GM19438 (cell line): ENCODE data around the gene ZNF469.

Experiments
- ATAC-seq: cut with Tn5 transposase; IDR thresholded peaks from one replicate; pipeline ENCODE4 v1.9.1; 2021; ENCODE audit warnings: low read depth; ENCODE audit not compliant: unreplicated experiment

Gene ZNF469

DNA sequence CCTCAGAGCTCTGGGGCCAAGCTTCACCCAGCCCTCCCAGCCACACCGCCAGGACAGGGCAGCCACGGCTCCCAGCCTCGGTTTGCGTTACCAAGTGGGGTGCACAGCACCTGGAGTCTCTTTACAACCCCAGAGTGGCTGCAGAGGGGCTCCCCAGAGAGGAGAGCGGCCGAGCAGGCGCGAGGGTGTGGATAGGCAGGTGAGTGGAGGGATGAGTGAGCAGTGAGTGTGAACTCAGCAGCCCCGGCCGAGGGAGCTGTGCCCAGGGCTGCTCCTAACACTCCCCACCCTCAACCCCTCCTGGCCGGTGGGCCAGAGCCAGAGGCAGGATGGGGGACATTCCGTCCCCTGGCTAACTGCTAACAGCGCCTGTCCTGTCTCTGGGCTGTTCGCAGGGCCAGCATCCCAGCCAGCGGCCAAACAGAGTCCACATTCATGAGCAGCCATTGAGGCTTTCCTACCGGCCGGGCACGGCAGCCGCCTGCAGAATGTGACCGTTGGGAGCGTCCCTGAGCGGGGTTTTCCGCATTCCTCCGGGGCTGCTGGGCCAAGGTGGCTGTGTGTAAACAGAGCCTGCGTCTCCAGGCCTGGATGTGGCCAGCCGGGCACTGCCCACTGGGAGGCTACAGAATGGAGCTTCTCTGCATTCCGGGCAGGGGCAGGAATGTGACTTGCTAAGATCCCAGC lies 5.3 kb downstream of the ZNF469 start:
- no peak for ATAC-seq

DNA sequence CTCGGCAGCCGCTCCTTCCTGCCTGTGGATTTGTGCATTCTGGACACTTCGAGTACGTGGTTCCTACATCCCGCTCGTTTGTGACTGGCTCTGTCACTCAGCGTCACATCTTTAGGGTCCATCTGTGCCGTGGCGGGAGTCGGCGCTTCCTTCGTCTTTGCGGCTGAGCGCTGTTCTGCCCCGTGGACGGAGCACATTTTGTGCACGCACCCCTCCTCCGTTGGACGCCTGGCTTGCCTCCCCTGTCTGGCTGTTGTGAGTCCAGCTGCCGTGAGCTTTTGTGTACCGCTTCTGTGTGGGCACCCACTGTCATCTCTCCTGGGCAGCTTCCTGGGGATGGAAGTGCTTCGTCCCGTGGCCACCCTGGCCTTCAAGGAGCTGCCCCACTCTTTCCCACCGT lies 6.4 kb downstream of the ZNF469 start:
- ATAC-seq = no peak

DNA sequence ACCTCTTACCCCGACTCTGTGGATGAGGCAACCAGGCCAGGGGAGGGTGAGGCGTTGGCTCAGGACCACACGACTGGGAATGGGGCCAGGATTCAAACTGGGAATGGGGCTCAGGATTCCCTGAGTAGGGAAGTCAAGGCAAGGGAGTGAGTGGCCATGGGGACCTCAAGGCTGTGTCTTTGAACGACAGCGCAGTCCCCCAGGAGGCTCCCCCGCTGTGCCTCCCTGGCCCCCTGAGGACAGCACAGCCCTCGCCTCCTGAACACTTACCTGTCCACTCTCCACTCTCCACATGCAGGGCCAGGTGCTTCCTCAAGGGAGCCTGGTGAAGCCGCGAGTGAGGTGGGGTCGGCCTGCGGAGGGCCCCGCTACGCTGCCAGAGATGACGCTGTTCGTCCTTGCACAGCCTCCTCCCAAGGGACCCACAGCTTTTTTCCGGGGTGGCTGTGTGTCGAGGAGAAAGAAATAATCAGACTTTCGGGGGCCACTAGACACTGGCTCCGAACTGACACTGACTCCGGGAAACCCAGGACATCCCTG lies 6.9 kb downstream of the ZNF469 start:
- ATAC-seq = no peak

DNA sequence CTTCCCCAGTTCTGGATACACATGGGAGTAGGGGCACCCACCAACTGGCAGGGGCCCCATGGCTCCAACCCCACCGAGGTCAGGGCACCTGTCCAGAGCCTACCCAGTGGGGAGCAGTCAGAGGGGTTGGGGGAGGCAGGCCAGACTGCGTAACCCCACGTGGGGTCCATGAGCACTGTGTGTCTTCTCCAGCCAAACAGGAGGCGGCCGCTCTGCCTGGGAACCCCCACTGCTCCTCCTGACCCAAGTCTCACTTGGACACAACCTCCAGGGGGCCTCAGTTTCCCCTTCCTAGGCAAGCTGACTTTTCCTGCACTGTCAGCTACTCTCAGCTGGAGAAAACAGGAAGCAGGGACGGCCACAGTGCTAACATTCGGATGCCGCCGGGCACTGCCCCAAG lies 7.5 kb downstream of the ZNF469 start:
- no peak for ATAC-seq

DNA sequence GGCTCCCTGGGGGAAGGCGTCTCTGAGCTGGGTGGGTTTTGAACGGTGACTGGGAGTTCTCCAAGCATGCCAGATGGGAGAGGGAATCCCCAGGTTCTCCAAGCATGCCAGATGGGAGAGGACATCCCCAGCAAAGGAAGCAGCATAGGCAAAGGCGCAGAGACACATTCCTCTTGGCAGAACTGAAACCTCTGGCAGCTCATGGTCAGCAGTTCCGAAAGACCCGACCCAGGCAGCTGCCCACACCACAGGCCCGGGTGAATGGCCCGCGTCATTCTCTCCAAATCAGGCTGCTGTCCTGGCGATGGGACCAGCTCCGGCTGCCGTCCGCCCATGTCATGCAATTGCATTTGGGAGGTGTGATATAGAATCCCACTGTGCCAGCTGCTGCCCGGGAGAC lies 8.0 kb downstream of the ZNF469 start:
- no peak for ATAC-seq

DNA sequence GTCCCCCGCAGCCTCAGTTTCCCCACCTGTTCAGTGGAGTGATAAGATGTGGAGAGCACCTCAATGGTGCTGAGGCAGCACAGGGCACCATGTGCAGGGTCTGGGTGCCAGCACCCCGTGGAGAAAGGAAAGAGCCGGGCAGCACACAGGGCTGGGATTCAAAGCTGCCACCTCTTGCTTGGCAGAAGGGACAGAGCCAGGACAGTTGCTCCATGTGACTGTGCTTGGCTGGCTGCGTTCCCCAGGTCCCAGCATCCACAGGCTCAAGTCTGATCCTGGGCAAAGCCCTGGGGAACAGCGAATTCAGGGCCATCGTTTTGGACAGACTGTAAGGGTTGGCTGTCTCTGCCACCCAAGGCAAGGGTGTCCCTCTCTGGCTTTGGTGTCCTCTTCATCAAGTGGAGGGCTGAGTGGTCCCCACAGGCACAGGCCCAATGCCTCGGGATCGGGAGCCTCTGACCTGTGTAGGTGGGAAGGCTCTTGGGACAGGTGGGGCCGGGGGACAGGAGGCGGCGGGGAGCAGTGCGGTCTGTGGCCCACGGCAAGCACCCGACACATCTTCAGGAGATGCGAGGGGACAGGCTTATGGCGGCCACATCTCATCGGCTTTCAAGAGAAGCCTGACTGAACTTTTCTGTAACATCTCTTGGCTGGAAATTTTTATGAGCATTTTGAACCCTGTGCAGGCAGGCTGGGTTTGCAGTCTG lies 8.5 kb downstream of the ZNF469 start:
- no peak for ATAC-seq

DNA sequence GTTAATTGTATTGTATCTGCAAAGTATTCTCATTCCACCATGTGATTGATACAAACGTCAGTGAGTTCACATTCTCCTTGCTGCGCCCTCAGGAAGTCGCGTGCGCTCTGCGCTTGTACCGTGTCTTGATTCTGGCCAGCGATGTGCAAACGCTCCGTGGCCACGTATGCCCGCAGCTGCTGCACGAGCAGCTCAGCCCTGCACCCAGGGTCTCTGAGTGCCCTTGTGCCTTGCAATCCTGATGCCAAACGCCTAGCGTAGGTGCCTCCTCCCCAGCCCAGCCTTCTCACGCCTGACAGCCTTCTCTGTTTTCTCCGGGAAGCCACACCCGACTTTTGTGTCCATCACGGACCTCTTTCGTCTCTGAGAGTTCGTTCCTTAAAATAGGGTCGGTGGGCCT lies 9.4 kb downstream of the ZNF469 start:
- ATAC-seq = no peak

DNA sequence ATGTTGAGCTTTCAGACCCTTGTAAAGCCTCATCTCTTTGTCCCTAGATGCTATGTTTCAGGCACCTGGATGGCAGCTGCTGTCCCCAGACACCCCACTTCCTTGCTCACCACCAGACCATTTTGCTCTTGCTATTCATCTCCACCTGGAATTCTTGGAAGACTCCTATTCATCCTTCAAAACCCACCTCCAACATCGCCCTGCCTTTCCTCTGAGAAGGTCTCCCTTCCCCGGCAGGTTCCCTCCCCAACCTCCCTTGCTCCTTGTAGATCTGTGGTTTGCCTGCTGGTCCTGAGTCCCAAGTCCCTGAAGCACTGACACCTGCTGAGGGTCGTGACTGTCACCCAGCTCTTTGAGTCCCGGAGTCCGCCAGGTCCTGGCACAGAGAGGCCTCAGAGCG lies 9.9 kb downstream of the ZNF469 start:
- ATAC-seq = no peak

DNA sequence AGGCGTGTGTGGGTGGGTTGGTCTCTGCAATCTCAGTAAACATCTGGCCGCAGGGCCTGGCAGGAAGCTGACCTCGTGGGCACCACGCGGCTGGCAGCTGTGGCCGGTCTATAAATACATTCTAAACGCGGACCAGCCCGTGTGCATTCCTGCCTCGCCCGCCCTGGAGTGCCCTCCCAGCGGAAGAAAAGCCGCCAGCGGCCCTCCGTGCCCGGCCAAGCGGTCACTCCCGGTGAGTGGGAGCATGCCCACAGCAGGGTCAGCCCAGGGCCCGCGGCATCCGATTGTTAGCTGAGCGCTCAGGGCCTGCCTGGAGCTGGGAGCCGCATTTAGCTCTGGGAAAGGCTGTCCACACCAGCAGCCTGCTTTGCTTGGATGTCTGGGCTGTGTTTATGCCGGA lies 10.3 kb downstream of the ZNF469 start:
- no peak for ATAC-seq

DNA sequence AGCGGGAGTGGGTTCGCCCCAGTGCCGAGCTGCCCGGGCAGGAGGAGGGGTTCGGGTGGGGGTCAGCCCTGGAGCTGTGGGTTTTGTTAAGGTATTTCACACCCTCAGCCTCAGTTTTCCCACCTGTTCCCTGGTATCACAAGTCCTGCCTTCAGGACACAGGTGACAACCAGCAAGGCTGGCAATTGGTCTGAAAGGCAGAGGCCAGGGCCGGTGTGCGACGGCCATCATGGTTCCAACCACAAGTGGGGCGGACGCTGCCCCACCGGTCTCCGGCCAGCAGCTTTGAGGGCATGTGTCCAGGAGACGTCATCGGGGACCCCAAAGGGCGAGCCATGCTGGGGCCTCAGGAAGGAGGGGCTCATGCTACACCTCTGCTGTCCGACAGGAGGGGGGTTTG lies 10.8 kb downstream of the ZNF469 start:
- no peak for ATAC-seq

DNA sequence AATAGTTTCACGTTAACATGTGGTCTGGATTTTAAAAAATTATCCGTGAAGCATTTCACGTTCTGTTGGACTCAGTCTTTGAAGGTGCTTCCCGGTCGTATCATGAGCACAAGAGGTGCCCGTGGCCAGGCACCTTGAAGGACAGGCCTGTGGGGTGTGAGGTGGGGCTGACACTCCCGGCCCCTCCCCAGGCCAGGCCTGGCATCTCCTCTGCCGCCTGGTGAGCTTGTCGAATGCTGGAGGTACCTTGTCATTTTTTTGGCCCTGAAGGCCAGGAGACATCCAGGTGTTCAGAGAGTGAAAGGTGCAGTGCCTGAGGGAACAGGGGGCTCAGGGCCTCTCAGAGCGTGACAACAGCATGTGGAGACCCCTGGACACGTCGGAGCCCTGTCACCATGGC lies 11.7 kb downstream of the ZNF469 start:
- ATAC-seq = no peak

DNA sequence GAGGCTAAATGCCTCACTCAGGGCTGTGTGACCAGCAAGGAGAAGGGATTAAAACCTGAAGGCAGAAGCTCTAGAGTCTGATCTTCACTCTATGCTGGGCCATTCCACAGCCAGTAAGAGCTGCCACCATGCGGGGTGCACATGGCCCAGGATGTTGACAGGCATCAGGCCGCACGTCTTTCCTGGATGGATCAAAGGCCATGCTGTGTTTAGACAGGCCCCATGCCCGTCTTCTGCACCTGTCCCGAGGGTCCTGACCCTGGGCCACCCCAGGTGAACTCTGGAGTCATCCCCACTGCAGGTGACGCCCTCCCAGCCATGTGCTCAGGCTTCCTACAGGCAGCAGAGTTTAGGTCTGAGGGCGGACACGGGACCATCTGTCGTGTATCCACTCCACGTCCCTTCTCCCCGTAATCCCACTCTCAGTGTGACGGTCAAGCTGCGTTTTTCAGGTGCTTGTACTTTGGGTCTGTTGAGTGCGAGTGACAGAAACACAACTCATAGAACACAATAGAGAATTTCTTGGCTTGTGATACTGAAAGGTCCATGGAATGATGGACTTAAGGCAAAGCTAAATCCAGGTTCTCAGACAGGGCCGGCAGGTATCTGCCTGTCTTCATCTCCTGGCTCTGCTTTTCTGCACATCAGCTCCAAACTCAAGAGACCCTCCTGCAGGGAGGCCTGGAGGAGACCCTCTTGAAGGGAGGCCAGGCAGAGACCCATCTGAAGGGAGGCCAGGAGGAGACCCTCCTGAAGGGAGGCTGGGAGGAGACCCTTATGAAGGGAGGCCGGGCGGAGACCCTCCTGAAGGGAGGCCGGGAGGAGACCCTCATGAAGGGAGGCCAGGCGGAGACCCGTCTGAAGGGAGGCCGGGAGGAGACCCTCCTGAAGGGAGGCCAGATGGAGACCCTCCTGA lies 13.2 kb downstream of the ZNF469 start:
- ATAC-seq = no peak

DNA sequence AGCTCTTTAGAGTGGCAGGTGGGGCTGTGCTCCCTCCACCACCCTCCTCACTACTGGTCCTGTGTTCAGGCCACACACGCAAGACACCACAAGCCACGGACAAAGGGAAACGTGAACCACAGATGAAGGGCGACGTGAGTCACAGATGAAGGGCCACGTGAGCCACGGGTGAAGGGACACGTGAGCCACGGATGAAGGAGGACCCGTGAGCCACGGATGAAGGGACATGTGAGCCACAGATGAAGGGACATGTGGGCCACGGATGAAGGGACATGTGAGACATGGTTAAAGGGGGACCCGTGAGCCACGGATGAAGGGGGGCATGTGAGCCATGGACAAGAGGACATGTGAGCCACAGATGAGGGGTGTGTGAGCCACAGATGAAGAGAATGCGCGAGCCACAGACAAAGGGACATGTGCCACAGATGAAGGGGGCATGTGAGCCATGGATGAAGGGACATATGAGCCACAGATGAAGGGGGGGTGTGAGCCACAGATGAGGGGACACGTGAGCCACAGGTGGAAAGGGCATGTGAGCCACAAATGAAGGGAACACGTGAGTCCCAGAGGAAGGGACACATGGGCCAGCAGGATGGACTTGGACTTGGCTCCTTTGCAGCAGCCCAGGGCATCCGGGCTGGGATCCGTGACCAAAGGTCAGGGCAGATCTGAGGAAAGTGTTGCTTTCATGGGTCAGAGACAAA lies 15.6 kb downstream of the ZNF469 start:
- no peak for ATAC-seq

DNA sequence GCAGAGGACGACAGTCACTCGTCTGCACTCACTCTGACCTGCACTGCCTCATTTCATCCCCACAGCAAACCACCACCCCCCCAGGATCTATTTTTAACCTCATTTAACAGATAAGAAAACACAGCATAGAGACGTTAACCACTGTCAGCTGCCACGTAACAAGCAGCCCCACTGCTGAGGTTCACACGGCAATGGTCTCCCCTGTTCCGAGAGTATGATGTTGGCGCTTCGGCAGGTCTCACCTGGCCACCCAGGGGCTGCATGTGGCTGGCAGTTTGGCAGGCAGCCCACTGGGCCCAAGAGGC lies 16.1 kb downstream of the ZNF469 start:
- no peak for ATAC-seq

DNA sequence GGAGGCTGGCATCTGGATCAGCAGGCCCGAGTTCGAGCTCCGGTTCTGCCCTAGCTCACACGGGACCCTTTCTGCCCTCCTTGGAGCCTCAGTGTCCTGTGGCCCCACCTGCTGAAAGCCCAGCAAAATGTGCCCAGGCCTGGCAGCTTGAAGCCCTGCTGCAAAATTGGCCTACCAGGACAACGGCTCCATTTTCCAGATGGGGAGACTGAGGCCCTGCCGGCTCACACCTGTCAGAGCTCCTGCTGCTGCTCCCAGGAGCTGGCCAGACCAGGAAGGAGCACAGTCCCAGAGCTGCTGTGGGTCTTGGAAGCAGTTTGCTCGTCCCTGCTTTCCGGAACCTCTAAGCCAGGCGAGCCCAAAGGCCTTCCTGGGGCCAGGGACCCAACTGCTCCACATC lies 17.4 kb downstream of the ZNF469 start:
- no peak for ATAC-seq

DNA sequence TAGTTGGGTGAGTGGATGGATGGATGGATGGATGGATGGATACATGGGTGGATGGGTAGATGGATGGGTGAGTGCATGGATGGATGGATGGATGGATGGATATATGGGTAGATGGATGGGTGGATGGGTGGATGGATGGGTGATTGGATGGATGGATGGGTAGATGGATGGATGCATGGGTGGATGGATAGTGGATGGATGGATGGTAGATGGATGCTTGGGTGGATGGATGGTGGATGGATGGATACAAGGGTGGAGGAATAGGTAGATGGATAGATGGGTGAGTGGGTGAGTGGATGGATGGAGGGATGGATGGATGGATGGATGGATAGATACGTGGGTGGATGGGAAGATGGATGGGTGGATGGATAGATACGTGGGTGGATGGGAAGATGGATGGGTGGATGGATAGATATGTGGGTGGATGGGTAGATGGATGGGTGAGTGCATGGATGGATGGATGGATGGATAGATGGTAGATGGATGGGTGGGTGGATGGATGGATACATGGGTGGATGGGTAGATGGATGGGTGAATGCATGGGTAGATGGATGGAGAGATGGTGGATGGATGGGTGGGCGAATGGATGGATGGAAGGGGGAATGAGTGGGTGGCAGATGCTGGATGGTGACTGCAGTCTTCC lies 19.0 kb downstream of the ZNF469 start:
- no peak for ATAC-seq

DNA sequence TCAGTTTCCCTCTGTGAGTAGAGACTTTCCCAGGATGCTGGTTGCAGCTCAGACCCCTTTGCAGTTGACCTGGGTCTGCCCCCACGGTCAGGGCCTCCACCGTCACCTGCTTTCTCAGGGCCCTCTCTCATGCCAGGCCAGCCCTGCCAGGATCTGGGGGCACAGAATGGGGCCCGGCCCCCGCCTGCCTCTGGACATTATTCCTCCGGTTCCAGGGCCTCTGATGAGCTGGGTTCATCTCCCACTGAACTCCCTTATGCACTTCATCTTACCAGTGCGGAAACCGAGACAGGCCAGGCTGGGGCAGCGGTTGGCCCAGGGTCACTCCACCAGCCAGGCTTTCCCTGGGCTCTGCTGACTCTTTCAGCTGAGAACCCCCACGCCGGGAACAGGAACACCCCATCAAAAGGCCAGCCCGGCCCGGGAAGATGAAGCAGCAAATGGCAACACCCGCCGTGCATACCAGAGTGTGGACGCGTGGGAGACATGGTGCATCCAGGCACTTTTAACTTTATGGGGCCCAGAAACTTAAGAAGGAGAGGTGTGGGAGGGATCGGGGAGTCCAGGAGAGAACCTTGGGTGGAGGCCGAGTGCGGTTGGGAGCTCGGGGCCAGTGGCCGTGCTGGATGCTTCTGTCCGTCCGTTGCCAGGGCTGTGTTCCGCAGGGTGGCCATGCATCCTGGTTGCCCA lies 19.9 kb downstream of the ZNF469 start:
- no peak for ATAC-seq

DNA sequence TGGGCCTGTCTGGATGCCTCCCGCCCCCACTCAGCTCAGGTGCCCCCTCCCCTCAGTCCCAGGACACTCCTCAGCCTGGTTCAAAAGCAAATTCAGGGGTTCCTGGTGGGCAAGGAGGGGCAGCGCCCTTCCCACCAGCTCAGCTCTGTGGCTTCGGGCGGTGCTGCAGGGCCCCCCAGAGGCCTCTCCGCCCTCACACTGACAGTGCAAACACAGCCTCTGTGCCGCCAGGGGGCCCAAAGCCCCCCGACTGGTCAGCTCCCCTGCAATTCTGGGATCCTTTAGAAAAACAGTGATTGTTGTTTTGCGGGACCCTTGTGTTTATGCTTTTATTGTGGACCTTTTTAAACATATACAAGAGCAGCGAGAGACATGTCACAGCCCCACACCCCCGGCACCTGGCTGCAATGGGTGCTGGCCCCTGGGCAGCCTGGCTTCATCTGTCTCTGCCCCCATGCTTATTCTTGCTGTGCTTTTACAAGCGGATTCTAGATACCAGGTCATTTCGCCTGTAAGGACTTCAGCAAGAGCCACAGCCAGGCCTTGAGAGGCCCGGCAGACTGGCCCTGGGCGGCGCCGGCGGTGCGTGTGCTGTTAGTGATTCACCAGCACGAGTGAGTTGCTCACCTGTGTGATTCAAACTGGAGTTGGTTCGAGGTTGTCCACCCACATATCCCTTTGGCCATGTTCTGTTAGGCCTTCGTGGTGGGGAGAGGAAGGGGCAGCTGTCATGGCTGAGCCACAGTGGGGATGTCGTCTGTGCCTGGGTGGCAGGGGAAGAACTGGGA lies 21.2 kb downstream of the ZNF469 start:
- ATAC-seq = no peak

DNA sequence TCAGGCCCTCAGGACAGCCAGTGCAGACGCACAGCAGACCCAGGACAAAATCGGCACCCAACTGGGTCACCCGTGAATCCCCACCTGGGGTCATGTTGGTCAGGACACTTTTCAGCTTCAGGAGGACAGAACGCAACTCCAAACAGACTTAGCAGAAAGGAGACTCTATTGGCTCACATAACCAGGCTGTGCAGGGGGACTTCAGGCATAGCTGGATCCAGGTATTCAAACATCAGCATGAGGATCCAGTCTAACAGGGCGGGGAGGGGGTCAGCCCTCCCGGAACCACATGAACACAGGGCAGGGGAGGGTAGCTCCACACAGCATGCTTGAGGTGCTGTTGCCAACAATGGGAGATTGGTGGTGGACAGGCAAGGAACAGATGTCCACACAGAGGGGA lies 22.0 kb downstream of the ZNF469 start:
- no peak for ATAC-seq
